GM23338 (cell line): ENCODE measurements around the gene CHD2. TPM values are rescaled to one million over a fixed set of nuclear protein-coding genes. Genes with fewer than 3 reads are reported as not detected.
A peak's percentile ranks its signal among the peaks of the same experiment; 100 is the strongest.

Source experiments
- ATAC-seq: fragments of 200-7000 bp; cut with Tn5 transposase; 3 replicates; pipeline ENCODE4 v1.9.1; 2020
- DNase-seq: peaks from one replicate; pipeline ENCODE4 v3.0.0-alpha.2; 2015; ENCODE audit warnings: low spot score
- H2AFZ ChIP-seq: fragments of 200-600 bp; sonication (generic); 2 replicates; pipeline ENCODE4 v1.8.0; 2016; ENCODE audit warnings: antibody characterized with exemption, mild to moderate bottlenecking, moderate library complexity
- H3F3A ChIP-seq: fragments of 200-600 bp; sonication (generic); replicated peaks from 2 replicates; pipeline ENCODE4 v1.8.0; 2017; ENCODE audit warnings: antibody characterized with exemption, mixed run types, low read depth
- H3K27ac ChIP-seq: fragments of 200-600 bp; sonication (generic); 2 replicates; pipeline ENCODE4 v1.6.1; 2016; ENCODE audit warnings: low read depth
- H3K27me3 ChIP-seq: fragments of 200-600 bp; sonication (generic); 2 replicates; pipeline ENCODE4 v1.8.0; 2016; ENCODE audit warnings: mild to moderate bottlenecking, mixed run types, moderate library complexity; ENCODE audit not compliant: insufficient read depth
- H3K36me3 ChIP-seq: fragments of 200-600 bp; sonication (generic); 2 replicates; pipeline ENCODE4 v1.8.0; 2016; ENCODE audit warnings: mild to moderate bottlenecking; ENCODE audit not compliant: insufficient read depth
- H3K4me1 ChIP-seq: fragments of 200-600 bp; sonication (generic); 2 replicates; pipeline ENCODE4 v1.8.0; 2016; ENCODE audit warnings: mild to moderate bottlenecking, moderate library complexity; ENCODE audit not compliant: insufficient read depth
- H3K4me2 ChIP-seq: fragments of 200-600 bp; sonication (generic); 2 replicates; pipeline ENCODE4 v1.7.1; 2017; ENCODE audit warnings: mixed run types
- H3K4me3 ChIP-seq: fragments of 200-600 bp; sonication (generic); 2 replicates; pipeline ENCODE4 v1.6.1; 2016; ENCODE audit warnings: mixed run types
- H3K79me2 ChIP-seq: fragments of 200-600 bp; sonication (generic); replicated peaks from 2 replicates; pipeline ENCODE4 v1.8.0; 2017; ENCODE audit warnings: mild to moderate bottlenecking; ENCODE audit not compliant: insufficient read depth
- H3K9me2 ChIP-seq: fragments of 200-600 bp; sonication (generic); 2 replicates; pipeline ENCODE4 v1.8.0; 2017; ENCODE audit not compliant: insufficient read depth
- H4K20me1 ChIP-seq: fragments of 200-600 bp; sonication (generic); replicated peaks from 2 replicates; pipeline ENCODE4 v1.8.0; 2017; ENCODE audit warnings: mild to moderate bottlenecking; ENCODE audit not compliant: insufficient read depth
- H3K27ac Mint-ChIP-seq: 2 replicates; pipeline ENCODE4 v1.8.0; 2020; ENCODE audit warnings: inconsistent platforms, mild to moderate bottlenecking, moderate library complexity, mixed read lengths
- H3K27me3 Mint-ChIP-seq: 3 replicates; pipeline ENCODE4 v1.8.0; 2022; ENCODE audit warnings: low read depth, mild to moderate bottlenecking, moderate library complexity, mixed read lengths, inconsistent platforms; ENCODE audit not compliant: insufficient read depth, poor library complexity
- H3K36me3 Mint-ChIP-seq: 3 replicates; pipeline ENCODE4 v1.8.0; 2021; ENCODE audit warnings: low read depth, mild to moderate bottlenecking, inconsistent platforms, moderate library complexity, mixed read lengths
- H3K4me1 Mint-ChIP-seq: 3 replicates; pipeline ENCODE4 v1.8.0; 2020; ENCODE audit warnings: mild to moderate bottlenecking, inconsistent platforms, mixed read lengths
- H3K4me3 Mint-ChIP-seq: 3 replicates; pipeline ENCODE4 v1.8.0; 2021; ENCODE audit warnings: moderate library complexity, mild to moderate bottlenecking, inconsistent platforms, mixed read lengths
- H3K9me3 Mint-ChIP-seq: 3 replicates; pipeline ENCODE4 v1.8.0; 2020; ENCODE audit warnings: moderate library complexity, mild to moderate bottlenecking, inconsistent platforms, mixed read lengths
- CREB1 ChIP-seq: fragments of 250-450 bp; sonication (Bioruptor Pico); IDR thresholded peaks from 2 replicates; pipeline ENCODE4 v1.5.0; 2020; ENCODE audit warnings: low read depth, mild to moderate bottlenecking, moderate library complexity
- EZH2 ChIP-seq: fragments of 200-600 bp; sonication (generic); IDR thresholded peaks from one replicate; pipeline ENCODE4 v1.8.0; 2017; ENCODE audit warnings: antibody characterized with exemption, mild to moderate bottlenecking, low read depth; ENCODE audit not compliant: unreplicated experiment
- EZH2phosphoT487 ChIP-seq: fragments of 200-600 bp; sonication (generic); IDR thresholded peaks from one replicate; pipeline ENCODE4 v1.8.1; 2018; ENCODE audit warnings: antibody characterized with exemption; ENCODE audit not compliant: unreplicated experiment
- JUNB ChIP-seq: IDR thresholded peaks from one replicate; pipeline ENCODE4 v1.6.1; 2016; ENCODE audit warnings: antibody characterized with exemption; ENCODE audit not compliant: unreplicated experiment
- NANOG ChIP-seq: IDR thresholded peaks from 2 replicates; pipeline ENCODE4 v1.6.1; 2016; ENCODE audit warnings: antibody characterized with exemption, borderline replicate concordance
- POLR2AphosphoS5 ChIP-seq: IDR thresholded peaks from 2 replicates; pipeline ENCODE4 v1.6.1; 2016; ENCODE audit warnings: antibody characterized with exemption, low read depth
- REST ChIP-seq: IDR thresholded peaks from one replicate; pipeline ENCODE4 v1.6.1; 2018; ENCODE audit warnings: antibody characterized with exemption; ENCODE audit not compliant: unreplicated experiment
- STAT1 ChIP-seq: IDR thresholded peaks from one replicate; pipeline ENCODE4 v1.6.1; 2016; ENCODE audit warnings: antibody characterized with exemption; ENCODE audit not compliant: unreplicated experiment
- ZNF114 ChIP-seq: fragments of 250-450 bp; sonication (Bioruptor Pico); IDR thresholded peaks from 2 replicates; pipeline ENCODE4 v1.5.0; 2020; ENCODE audit warnings: mild to moderate bottlenecking, moderate library complexity
- ZNF331 ChIP-seq: fragments of 250-450 bp; sonication (Bioruptor Pico); IDR thresholded peaks from 2 replicates; pipeline ENCODE4 v1.5.0; 2020; ENCODE audit warnings: low read depth, mild to moderate bottlenecking, moderate library complexity
- polyA plus RNA-seq: library from polyadenylated mRNA; unstranded; fragments of >200 nt; fragmentation: Nextera tagmentation; extraction: Ambion mirVana; gene quantifications from 2 replicates; pipeline ENCODE4 v1.2.1, GENCODE V29; 2016
- total RNA-seq: library from RNA; depleted of rRNA; stranded (reverse); fragments of >200 nt; shearing (Covaris generic); gene quantifications from 2 replicates; pipeline ENCODE4 v1.2.3, GENCODE V29; 2014
- TF ChIP-seq, protein P1 (sequence below), 2 experiments: fragments of 200-600 bp in 1 of 2; sonication (generic) in 1 of 2; conservative IDR thresholded peaks; 2 replicates each; pipeline versions ENCODE4 v1.5.1 to v1.6.1; 2016 to 2017; ENCODE audit warnings: antibody characterized with exemption in 2 of 2, low read depth in 2 of 2, mild to moderate bottlenecking in 2 of 2, moderate library complexity in 1 of 2
- TF ChIP-seq, protein P2 (sequence below): fragments of 250-450 bp; sonication (Bioruptor Pico); IDR thresholded peaks from 2 replicates; pipeline ENCODE4 v1.5.0; 2020; ENCODE audit warnings: mild to moderate bottlenecking, moderate library complexity
- TF ChIP-seq, protein P3 (sequence below): IDR thresholded peaks from 2 replicates; pipeline ENCODE4 v1.6.1; 2016; ENCODE audit warnings: antibody characterized with exemption

CHD2 gene
- total and polyA plus RNA-seq, 2 experiments from 2014 or later = 119 to 130 TPM

DNA sequence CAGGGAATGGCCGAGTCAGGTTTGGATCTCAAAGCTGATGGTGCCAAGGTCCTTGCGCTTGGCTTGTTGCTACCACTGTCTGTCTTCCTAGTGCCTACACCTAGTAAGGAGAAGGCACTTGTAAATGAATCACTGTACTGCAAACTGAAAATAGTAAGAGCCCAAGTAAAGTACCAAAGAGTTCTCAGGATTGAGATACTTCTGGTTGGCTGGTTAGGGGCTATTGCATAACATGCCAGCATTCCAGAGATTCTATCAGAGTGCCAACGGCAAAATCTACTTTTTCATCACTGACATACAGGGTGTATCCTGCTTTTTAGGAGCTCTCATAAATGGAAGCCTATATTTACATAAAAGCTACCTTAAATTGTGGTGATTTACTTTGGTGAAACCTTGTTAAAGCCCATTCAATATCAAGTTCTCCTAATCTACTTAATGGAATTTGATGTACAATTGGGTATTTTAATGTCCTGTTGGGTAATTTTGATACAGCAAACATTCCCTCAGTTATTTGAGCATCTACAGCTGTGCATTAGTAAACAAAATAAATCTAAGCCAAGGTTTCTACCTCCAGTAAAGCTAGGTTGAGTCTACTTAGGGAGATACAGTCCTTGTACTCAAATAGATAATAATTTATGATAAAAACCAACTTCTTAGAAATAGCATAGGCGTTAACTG is 30.7 kb upstream of the CHD2 start:
- no peak overlapping the region for H3K4me3 Mint-ChIP-seq

More for the DNA sequence above, 30.7 kb upstream of the CHD2 start:
- no peak overlapping the region for H3K27ac ChIP-seq
- no peaks in the 10 kb centered on the region for H3K36me3 ChIP-seq
- no peaks in the 10 kb centered on the region for H3K9me2 ChIP-seq
- peaks cover 5% of the 10 kb centered on the region; the same call in 1 of the 2 replicates for H3F3A ChIP-seq
- no peak for TF ChIP-seq EZH2phosphoT487
- TF ChIP-seq, protein P1, sequence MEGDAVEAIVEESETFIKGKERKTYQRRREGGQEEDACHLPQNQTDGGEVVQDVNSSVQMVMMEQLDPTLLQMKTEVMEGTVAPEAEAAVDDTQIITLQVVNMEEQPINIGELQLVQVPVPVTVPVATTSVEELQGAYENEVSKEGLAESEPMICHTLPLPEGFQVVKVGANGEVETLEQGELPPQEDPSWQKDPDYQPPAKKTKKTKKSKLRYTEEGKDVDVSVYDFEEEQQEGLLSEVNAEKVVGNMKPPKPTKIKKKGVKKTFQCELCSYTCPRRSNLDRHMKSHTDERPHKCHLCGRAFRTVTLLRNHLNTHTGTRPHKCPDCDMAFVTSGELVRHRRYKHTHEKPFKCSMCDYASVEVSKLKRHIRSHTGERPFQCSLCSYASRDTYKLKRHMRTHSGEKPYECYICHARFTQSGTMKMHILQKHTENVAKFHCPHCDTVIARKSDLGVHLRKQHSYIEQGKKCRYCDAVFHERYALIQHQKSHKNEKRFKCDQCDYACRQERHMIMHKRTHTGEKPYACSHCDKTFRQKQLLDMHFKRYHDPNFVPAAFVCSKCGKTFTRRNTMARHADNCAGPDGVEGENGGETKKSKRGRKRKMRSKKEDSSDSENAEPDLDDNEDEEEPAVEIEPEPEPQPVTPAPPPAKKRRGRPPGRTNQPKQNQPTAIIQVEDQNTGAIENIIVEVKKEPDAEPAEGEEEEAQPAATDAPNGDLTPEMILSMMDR (conservative IDR thresholded peaks at IDR 0.05; ENCODE audit: low read depth in 2 of 2) = no peak
- TF ChIP-seq NANOG = no peak
- no peak for TF ChIP-seq JUNB
- TF ChIP-seq ZNF114 = no peak
- TF ChIP-seq, protein P2, sequence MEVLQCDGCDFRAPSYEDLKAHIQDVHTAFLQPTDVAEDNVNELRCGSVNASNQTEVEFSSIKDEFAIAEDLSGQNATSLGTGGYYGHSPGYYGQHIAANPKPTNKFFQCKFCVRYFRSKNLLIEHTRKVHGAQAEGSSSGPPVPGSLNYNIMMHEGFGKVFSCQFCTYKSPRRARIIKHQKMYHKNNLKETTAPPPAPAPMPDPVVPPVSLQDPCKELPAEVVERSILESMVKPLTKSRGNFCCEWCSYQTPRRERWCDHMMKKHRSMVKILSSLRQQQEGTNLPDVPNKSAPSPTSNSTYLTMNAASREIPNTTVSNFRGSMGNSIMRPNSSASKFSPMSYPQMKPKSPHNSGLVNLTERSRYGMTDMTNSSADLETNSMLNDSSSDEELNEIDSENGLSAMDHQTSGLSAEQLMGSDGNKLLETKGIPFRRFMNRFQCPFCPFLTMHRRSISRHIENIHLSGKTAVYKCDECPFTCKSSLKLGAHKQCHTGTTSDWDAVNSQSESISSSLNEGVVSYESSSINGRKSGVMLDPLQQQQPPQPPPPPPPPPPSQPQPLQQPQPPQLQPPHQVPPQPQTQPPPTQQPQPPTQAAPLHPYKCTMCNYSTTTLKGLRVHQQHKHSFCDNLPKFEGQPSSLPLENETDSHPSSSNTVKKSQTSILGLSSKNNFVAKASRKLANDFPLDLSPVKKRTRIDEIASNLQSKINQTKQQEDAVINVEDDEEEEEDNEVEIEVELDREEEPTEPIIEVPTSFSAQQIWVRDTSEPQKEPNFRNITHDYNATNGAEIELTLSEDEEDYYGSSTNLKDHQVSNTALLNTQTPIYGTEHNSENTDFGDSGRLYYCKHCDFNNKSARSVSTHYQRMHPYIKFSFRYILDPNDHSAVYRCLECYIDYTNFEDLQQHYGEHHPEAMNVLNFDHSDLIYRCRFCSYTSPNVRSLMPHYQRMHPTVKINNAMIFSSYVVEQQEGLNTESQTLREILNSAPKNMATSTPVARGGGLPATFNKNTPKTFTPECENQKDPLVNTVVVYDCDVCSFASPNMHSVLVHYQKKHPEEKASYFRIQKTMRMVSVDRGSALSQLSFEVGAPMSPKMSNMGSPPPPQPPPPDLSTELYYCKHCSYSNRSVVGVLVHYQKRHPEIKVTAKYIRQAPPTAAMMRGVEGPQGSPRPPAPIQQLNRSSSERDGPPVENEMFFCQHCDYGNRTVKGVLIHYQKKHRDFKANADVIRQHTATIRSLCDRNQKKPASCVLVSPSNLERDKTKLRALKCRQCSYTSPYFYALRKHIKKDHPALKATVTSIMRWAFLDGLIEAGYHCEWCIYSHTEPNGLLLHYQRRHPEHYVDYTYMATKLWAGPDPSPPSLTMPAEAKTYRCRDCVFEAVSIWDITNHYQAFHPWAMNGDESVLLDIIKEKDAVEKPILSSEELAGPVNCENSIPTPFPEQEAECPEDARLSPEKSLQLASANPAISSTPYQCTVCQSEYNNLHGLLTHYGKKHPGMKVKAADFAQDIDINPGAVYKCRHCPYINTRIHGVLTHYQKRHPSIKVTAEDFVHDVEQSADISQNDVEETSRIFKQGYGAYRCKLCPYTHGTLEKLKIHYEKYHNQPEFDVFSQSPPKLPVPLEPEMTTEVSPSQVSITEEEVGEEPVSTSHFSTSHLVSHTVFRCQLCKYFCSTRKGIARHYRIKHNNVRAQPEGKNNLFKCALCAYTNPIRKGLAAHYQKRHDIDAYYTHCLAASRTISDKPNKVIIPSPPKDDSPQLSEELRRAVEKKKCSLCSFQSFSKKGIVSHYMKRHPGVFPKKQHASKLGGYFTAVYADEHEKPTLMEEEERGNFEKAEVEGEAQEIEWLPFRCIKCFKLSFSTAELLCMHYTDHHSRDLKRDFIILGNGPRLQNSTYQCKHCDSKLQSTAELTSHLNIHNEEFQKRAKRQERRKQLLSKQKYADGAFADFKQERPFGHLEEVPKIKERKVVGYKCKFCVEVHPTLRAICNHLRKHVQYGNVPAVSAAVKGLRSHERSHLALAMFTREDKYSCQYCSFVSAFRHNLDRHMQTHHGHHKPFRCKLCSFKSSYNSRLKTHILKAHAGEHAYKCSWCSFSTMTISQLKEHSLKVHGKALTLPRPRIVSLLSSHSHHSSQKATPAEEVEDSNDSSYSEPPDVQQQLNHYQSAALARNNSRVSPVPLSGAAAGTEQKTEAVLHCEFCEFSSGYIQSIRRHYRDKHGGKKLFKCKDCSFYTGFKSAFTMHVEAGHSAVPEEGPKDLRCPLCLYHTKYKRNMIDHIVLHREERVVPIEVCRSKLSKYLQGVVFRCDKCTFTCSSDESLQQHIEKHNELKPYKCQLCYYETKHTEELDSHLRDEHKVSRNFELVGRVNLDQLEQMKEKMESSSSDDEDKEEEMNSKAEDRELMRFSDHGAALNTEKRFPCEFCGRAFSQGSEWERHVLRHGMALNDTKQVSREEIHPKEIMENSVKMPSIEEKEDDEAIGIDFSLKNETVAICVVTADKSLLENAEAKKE (CRISPR knock-in tag) = no peak
- TF ChIP-seq, protein P3, sequence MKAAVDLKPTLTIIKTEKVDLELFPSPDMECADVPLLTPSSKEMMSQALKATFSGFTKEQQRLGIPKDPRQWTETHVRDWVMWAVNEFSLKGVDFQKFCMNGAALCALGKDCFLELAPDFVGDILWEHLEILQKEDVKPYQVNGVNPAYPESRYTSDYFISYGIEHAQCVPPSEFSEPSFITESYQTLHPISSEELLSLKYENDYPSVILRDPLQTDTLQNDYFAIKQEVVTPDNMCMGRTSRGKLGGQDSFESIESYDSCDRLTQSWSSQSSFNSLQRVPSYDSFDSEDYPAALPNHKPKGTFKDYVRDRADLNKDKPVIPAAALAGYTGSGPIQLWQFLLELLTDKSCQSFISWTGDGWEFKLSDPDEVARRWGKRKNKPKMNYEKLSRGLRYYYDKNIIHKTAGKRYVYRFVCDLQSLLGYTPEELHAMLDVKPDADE = no peak
- no peak for TF ChIP-seq CREB1 (CRISPR knock-in tag)
- TF ChIP-seq REST = no peak
- no peak for TF ChIP-seq ZNF331
- TF ChIP-seq POLR2AphosphoS5 = no peak
- TF ChIP-seq EZH2 = no peak
- no peak for TF ChIP-seq STAT1
- DNase-seq = no peak
- Mint-ChIP-seq H3K27ac (no peak overlapping the region), H3K27me3 (no peaks in the 10 kb centered on the region), H3K4me1 (peaks cover 7% of the 10 kb centered on the region; the same call in 2 of the 3 replicates), H3K36me3 (no peaks in the 10 kb centered on the region), H3K9me3 (no peaks in the 10 kb centered on the region)
- no peaks in the 10 kb centered on the region for H3K27me3 ChIP-seq
- H3K4me3 ChIP-seq = no peak overlapping the region
- no peaks in the 10 kb centered on the region for H4K20me1 ChIP-seq
- H3K4me2 ChIP-seq = no peak overlapping the region
- H2AFZ ChIP-seq = peak overlapping the region; percentile 81
- peaks cover 8% of the 10 kb centered on the region; the same call in 1 of the 2 replicates for H3K4me1 ChIP-seq
- no peaks in the 10 kb centered on the region for H3K79me2 ChIP-seq
- ATAC-seq = no peak
